HUES64 (cell line): ENCODE measurements around the gene KRT9.

ENCODE experiments used
- H3K27ac ChIP-seq: 2 replicates; pipeline ENCODE4 v1.7.0; 2013; ENCODE audit warnings: low read depth, low read length, inconsistent platforms
- H3K27me3 ChIP-seq: 2 replicates; pipeline ENCODE4 v1.6.1; 2013; ENCODE audit warnings: mild to moderate bottlenecking, low read length; ENCODE audit not compliant: insufficient read depth
- H3K36me3 ChIP-seq: 2 replicates; pipeline ENCODE4 v1.6.1; 2013; ENCODE audit warnings: mild to moderate bottlenecking, low read length; ENCODE audit not compliant: insufficient read depth
- H3K4me1 ChIP-seq: 2 replicates; pipeline ENCODE4 v1.6.1; 2013; ENCODE audit warnings: mild to moderate bottlenecking, low read length, moderate library complexity; ENCODE audit not compliant: insufficient read depth
- H3K4me3 ChIP-seq: 2 replicates; pipeline ENCODE4 v1.5.1; 2013; ENCODE audit warnings: mild to moderate bottlenecking, low read length, moderate library complexity
- H3K9ac ChIP-seq: 2 replicates; pipeline ENCODE4 v1.6.1; 2013; ENCODE audit warnings: mild to moderate bottlenecking, low read depth, low read length
- H3K9me3 ChIP-seq: 2 replicates; pipeline ENCODE4 v1.6.1; 2013; ENCODE audit warnings: low read depth, low read length; ENCODE audit not compliant: insufficient read depth
- WGBS: fragments of 150-250, 120-280 bp; methylation state at CpG from one replicate; pipeline ENCODE4 v1.1.7; 2013; ENCODE audit warnings: missing lambda C conversion rate; 5-methylcytosine and 5-hydroxymethylcytosine counted together

KRT9 gene

DNA sequence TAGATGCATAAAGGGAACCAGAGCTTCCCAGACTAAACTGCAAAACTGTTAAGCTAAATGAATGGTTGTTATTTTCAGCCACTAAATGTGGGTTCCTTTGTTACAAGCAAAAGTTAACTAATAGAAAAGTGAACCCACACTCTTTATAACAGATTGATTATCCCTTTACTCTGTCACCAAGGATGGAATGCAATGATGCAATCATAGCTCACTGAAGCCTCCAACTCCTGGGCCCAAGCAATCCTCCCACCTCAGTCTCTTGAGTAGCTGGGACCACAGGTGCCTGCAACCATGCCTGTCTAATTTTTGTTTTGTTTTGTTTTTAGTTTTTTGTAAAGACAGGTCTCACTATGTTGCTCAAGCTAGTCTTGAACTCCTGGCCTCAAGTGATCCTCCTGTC is 6.5 kb downstream of the KRT9 start:
- Histone ChIP-seq H3K4me3 (no peak overlapping the region), H3K36me3 (no peaks in the 10 kb centered on the region), H3K4me1 (peaks cover 4% of the 10 kb centered on the region; the same call in 1 of the 2 replicates), H3K9me3 (no peaks in the 10 kb centered on the region), H3K9ac (no peak overlapping the region), H3K27me3 (no peaks in the 10 kb centered on the region), H3K27ac (no peak overlapping the region)

DNA sequence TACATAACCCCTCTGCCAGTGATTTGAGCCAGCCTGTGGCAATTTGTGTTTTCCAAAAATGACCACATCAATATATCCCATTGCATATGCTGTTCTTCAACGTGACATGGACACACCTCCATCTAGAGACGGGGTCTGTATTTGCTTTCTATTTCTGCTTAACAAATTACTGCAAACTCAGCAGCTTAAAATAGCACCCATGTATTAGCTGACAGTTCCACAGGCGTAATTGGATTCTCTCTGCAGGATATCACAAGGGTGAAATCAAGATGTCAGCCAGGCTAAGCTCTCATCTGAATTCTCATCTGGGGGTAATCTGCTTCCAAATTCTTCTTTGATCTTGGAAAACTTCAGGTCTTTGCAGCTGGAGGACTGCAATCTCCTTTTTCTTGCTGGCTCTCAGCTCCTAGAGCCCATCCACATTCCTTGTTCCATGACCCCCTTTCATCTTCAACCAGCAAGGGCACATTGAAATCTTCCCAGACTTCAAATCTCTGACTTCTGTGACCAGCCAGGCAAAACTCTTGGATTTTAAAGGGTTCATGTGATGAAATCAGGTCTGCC is 8.2 kb downstream of the KRT9 start:
- no peaks in the 10 kb centered on the region for H3K36me3 ChIP-seq
- no peaks in the 10 kb centered on the region for H3K27me3 ChIP-seq
- H3K27ac ChIP-seq: no peak overlapping the region
- no peak overlapping the region for H3K4me3 ChIP-seq
- no peak overlapping the region for H3K9ac ChIP-seq
- H3K9me3 ChIP-seq: no peaks in the 10 kb centered on the region
- WGBS: 74% methylated on average over 3 of the region's 3 CpGs
- peaks cover 4% of the 10 kb centered on the region; the same call in 1 of the 2 replicates for H3K4me1 ChIP-seq

GRCh38 chr17:41561554-41561953 is 10.3 kb downstream of the KRT9 start:
- Histone ChIP-seq H3K27ac (no peak overlapping the region), H3K27me3 (no peaks in the 10 kb centered on the region), H3K4me1 (peaks cover 4% of the 10 kb centered on the region; the same call in 1 of the 2 replicates), H3K4me3 (no peak overlapping the region), H3K9ac (no peak overlapping the region), H3K9me3 (no peaks in the 10 kb centered on the region), H3K36me3 (no peaks in the 10 kb centered on the region)
- 92% methylated on average over 6 of the region's 6 CpGs for WGBS

- Histone ChIP-seq H3K9ac (no peak overlapping the region), H3K27ac (no peak overlapping the region), H3K36me3 (no peaks in the 10 kb centered on the region), H3K4me3 (no peak overlapping the region), H3K27me3 (no peaks in the 10 kb centered on the region), H3K9me3 (no peaks in the 10 kb centered on the region), H3K4me1 (peaks cover 4% of the 10 kb centered on the region; the same call in 1 of the 2 replicates)
- 74% methylated on average over 2 of the region's 2 CpGs for WGBS
These were observed 12.3 kb downstream of the KRT9 start for GRCh38 chr17:41559548-41559947.

DNA sequence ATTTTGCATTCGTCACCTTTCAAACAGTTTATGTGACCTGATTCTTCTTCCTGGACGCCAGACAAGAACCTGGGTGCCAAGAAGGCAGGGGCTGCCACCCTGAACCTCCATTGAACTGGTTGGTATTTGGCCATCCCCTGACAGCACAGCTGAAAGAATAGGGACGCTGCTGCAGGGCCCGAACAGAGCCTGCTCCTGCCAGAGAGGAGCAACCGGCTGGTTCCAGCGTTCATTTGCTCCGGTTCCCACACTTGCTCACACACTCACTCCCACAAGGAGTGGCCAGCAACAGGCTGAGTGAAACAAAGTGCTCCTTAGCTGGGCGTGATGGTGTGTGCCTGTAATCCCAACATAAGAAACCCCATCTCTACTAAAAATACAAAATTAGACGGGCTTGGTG is 14.9 kb downstream of the KRT9 start:
- 93% methylated on average over 9 of the region's 9 CpGs for WGBS
- Histone ChIP-seq H3K9ac (no peak overlapping the region), H3K36me3 (no peaks in the 10 kb centered on the region), H3K4me1 (peaks cover 4% of the 10 kb centered on the region; the same call in 1 of the 2 replicates), H3K9me3 (no peaks in the 10 kb centered on the region), H3K4me3 (no peak overlapping the region), H3K27ac (no peak overlapping the region), H3K27me3 (no peaks in the 10 kb centered on the region)

GRCh38 chr17:41556306-41556705 is 15.6 kb downstream of the KRT9 start:
- Histone ChIP-seq H3K27me3 (no peaks in the 10 kb centered on the region), H3K9ac (no peak overlapping the region), H3K4me3 (no peak overlapping the region), H3K36me3 (no peaks in the 10 kb centered on the region), H3K27ac (no peak overlapping the region), H3K9me3 (no peaks in the 10 kb centered on the region), H3K4me1 (peaks cover 4% of the 10 kb centered on the region; the same call in 1 of the 2 replicates)
- WGBS: 85% methylated on average over 5 of the region's 5 CpGs

- no peaks in the 10 kb centered on the region for H3K36me3 ChIP-seq
- H3K4me3 ChIP-seq: no peak overlapping the region
- H3K9ac ChIP-seq: no peak overlapping the region
- H3K4me1 ChIP-seq: peaks cover 4% of the 10 kb centered on the region; the same call in 1 of the 2 replicates
- H3K9me3 ChIP-seq: no peaks in the 10 kb centered on the region
- no peak overlapping the region for H3K27ac ChIP-seq
- no peaks in the 10 kb centered on the region for H3K27me3 ChIP-seq
- 94% methylated on average over 5 of the region's 5 CpGs for WGBS
These were observed 16.6 kb downstream of the KRT9 start for GRCh38 chr17:41555105-41555887.

- no peaks in the 10 kb centered on the region for H3K27me3 ChIP-seq
- no peak overlapping the region for H3K4me3 ChIP-seq
- peaks cover 4% of the 10 kb centered on the region; the same call in 1 of the 2 replicates for H3K4me1 ChIP-seq
- 74% methylated on average over 6 of the region's 8 CpGs for WGBS
- no peak overlapping the region for H3K9ac ChIP-seq
- H3K36me3 ChIP-seq: no peaks in the 10 kb centered on the region
- H3K27ac ChIP-seq: no peak overlapping the region
- H3K9me3 ChIP-seq: no peaks in the 10 kb centered on the region
These were observed 17.7 kb downstream of the KRT9 start for GRCh38 chr17:41553987-41554680.

DNA sequence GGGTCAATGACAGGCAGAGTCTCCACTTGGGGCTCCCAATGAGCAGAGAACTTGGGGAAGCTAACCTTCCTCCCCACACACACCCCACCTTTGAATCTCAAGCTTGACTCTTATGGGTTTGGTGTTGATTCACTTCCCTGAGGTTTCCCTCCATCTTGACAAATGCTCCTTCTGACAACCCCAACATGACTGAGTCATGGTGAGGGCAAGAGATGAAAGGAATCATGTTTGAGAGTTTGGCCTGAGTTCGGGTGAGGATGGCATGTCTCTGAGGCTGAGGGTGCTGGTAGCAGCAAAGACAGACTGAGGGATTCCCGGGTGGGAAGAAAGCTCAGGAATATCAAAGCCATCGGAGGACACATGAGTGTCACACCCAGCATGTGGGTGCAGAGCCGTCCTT is 18.7 kb downstream of the KRT9 start:
- no peak overlapping the region for H3K4me3 ChIP-seq
- no peaks in the 10 kb centered on the region for H3K36me3 ChIP-seq
- H3K4me1 ChIP-seq: peaks cover 8% of the 10 kb centered on the region; the same call in 1 of the 2 replicates
- WGBS: 85% methylated on average over 4 of the region's 4 CpGs
- H3K9ac ChIP-seq: no peak overlapping the region
- H3K27ac ChIP-seq: no peak overlapping the region
- no peaks in the 10 kb centered on the region for H3K9me3 ChIP-seq
- no peaks in the 10 kb centered on the region; the same call in 1 of the 2 replicates for H3K27me3 ChIP-seq

DNA sequence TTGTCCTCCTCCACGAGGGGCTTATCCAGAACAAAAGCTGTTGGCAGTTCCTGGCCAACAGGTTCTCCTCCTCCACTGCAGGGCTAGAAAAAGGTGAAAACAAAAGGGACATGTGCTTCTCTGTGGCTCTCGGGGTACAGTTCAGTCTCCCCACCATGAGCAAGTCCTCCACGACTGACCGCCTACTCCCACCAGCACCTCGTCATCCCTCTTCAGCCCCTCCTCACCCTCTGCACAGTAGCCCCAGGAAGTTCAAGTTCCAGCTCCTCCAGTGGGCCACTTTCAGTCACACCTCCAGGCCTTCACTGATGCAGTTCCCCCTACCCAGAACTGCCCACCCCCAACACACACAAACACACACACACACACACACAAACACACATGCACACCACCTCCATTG is 19.4 kb downstream of the KRT9 start:
- H3K4me1 ChIP-seq: peaks cover 8% of the 10 kb centered on the region; the same call in 1 of the 2 replicates
- H3K27me3 ChIP-seq: no peaks in the 10 kb centered on the region; the same call in 1 of the 2 replicates
- 92% methylated on average over 5 of the region's 5 CpGs for WGBS
- no peaks in the 10 kb centered on the region for H3K36me3 ChIP-seq
- no peaks in the 10 kb centered on the region for H3K9me3 ChIP-seq
- H3K9ac ChIP-seq: no peak overlapping the region
- H3K27ac ChIP-seq: no peak overlapping the region
- no peak overlapping the region for H3K4me3 ChIP-seq

- Histone ChIP-seq H3K9ac (no peak overlapping the region), H3K27me3 (no peaks in the 10 kb centered on the region; the same call in 1 of the 2 replicates), H3K4me3 (no peak overlapping the region), H3K9me3 (no peaks in the 10 kb centered on the region), H3K4me1 (peaks cover 8% of the 10 kb centered on the region; the same call in 1 of the 2 replicates), H3K27ac (no peak overlapping the region), H3K36me3 (no peaks in the 10 kb centered on the region)
- 77% methylated on average over 3 of the region's 5 CpGs for WGBS
These were observed 20.5 kb downstream of the KRT9 start for GRCh38 chr17:41551365-41551764.
